Activated CD4-positive, alpha-beta T cell treated with anti-CD3 and anti-CD28 coated beads, Interleukin-2, Interleukin-4, amounts not matched to agents 100 ng/mL and 50 ng/mL, durations not matched to agents 16 hours and 8 hours (primary cell): ENCODE data around the gene PICK1.

Experiments
- DNase-seq: peaks from one replicate; pipeline ENCODE4 v3.0.0-alpha.2; 2020; ENCODE audit warnings: low spot score

Gene PICK1

DNA sequence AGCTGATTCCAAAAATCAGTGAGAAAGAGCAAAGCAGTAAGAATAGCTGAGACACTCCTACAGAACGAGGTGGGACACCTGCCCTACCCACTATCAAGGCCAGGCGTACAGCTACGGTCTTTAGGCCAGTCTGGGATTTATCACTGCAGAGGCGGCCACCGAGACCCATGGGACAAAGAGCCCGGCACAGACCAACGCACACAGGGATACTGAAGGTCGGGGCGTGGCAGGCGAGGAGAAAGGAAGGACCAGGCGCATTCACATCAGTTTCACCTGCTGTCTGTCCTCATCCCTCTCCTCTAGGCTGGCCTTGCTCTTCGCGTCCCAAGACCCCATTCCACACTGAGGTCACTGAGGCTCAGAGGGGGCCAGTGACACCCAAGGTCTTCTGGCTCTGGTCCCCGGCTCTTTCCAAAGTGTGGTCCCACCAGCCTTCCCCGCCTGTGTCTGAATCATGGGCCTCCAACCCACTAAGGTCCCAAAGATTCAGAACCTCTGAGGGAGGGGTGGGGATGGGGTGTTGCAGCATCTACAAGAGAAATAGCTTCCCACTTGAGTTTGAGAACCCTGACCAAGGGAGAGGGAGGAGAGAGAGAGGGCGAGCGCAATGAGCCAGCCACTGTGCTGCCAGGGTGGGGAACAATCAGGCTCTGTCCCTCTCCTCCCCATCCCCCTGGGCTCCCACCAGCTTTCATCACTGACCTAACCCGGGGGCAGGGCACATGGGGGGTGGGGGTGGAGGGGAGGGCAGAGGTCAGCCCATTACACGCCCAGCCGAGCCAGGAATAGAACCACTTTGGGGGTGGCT lies 7.2 kb upstream of the PICK1 start:
- DNase-seq, result no peak

DNA sequence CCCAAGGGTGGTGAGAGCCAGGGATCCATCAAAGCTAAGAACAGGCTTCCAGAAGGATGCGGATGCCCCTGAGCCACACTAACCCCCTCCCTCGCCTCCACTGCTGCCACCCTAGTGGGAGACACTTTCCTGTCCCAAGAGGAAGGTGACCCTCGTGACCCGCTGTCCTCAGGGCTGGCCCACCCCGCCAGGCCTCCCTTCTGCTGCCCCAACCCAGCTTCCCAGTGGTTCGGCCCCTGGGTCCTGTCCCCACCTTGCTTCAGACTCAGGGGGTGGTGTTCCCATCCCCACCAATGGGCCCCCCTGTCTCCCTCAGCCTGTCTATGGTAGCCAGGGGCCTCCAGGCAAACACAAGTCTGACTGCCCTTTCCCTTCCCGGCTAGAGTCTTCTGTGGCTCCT lies 6.5 kb upstream of the PICK1 start:
- no peak for DNase-seq

DNA sequence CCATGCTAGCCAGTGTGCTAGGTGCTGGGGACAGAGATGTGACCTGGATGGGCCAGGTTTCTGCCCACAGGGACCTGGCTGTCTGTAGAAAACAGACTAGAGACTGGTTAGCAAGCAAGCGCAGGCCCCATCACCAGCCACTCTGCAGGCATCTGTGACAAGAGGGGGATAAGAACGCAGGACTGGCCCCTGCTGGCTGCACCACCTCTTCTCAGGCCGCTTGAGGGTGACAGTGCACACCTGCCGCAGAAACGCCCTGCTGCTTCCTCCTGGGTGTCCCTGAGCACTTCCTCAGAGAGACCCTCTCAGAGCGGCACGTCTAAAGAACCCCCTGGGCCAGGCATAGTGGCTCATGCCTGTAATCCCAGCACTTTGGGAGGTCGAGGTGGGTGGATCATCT lies 5.9 kb upstream of the PICK1 start:
- no peak for DNase-seq

DNA sequence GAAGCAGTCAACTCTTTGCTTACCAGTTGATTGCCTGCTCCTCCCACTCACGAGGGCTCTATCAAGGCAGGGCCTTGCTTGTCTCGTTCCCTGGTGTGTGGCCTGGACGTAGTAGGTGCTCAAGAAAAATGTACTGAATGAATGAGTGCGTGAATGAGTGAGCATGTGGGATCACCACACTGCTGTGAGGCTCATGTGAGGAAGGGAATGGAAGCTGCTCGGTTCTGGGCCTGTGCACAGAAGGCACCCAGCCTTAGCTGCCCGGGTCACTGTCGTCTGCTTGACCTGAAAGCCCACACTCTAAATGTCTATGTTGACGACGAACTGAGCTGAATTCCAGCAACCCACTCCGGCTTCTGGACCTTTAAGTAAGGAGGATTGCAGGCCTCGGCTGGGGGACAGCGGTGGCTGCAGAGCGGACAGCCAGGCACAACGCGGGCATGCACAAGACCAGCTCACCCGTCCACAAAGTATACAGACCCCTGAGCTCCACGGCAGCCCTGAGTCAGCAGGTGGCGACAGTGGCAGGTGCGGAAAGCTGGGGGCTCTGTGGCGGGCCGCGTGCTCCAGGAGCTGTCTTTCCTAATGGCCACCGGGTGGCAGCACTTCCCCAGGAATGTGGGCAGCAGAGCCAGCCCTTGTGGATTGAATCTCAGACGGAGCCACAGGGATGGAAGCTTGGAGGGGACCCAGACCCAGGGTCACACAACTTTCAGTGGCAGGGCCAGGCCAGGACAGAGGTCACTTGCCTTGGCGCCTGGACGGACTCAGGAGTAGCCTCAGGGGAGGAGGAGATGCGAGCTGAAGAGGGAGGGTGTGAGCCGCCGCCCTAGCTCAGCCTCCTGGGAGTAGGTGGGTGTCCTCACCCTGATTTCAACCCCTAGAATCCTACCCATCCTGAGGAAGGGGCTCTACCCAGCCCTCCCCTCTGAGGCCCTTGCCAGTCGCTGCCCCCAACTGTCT lies 5.0 kb upstream of the PICK1 start:
- DNase-seq, result peak; percentile 76

DNA sequence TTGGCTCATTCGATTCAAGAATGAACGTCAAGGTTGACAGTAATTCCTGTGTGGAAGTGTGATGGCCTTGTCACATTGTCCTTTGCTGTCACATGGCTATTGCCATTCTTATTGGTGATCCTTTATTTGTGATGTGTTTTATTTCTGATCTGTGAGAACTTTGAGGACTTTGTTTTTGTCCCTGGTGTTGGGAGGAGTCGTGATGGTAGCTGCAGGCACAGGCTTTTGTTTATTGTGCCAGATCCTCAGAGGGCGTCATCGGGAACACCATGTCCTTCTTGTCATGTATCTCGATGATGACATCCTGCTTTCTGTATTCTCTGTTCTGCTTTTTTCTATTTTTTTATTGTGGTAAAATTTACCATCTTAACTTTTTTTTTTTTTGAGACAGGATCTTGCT lies 5.6 kb downstream of the PICK1 start:
- no peak for DNase-seq

DNA sequence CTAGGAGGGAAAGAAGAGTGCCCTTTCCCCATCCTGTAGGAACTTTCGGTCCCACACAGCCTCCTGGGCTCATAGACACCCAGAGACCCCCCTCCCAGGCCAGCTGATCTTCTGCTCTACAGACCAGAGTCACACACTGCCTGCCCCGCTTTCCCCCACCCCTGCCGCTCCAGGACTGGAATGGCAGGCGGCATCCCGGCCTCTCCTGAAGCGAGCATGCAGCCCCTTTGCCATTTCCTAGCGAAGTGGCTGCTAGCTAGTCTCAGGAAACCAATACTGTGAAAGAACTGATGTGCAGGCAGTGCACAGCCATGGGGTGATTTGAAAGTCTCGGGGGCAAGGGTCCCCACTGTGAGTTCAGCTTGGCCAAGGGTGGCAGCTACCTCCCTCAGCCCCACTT lies 8.3 kb downstream of the PICK1 start:
- no peak for DNase-seq

DNA sequence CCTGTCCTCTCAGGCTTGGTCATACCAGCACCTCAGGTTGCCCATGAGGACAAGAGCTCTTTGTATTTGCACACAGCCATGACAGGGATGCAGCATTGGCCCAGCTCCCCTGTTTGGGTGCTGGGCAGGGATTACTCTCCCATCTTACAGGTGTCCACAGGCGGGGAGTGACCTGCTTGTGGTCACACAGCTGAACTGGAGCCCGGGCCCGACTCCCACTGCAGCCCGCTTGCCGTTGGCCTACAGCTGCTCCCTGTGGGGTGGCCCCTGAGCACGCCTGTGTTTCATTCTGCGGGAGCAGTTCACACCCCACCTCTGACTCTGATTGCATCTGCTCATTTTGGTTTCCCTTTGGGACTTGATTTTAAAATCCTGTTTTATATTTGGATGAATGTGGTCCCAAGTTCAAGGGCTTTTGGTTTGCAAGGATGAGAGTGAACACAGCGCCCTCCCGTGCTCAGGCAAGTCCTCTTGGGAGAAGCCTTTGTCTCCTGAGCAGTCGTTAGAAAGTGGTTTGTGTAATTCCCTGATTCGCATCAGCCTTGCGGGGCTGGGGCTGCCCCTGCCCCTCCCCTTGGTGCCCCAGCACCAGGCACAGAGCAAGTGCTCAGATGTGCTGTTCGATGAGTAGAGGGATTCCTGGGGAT lies 9.3 kb downstream of the PICK1 start:
- DNase-seq, result no peak

DNA sequence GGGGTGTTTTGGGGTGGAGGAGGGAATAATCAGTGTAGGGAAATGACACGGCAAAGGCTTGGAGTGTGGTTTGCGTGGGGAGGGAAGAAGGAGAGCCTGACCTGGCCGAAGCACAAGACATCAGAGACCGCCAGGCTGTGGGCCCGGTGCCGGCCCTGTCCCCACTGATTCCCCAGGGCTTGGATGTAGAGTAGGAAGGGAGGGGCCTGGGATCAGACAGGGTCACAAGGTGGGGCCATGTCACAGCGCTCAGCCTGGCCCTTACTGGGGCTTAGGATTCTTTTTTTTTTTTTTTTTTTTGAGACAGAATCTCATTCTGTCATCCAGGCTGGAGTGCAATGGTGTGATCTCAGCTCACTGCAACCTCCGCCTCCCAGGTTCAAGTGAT lies 9.8 kb downstream of the PICK1 start:
- DNase-seq, result no peak

DNA sequence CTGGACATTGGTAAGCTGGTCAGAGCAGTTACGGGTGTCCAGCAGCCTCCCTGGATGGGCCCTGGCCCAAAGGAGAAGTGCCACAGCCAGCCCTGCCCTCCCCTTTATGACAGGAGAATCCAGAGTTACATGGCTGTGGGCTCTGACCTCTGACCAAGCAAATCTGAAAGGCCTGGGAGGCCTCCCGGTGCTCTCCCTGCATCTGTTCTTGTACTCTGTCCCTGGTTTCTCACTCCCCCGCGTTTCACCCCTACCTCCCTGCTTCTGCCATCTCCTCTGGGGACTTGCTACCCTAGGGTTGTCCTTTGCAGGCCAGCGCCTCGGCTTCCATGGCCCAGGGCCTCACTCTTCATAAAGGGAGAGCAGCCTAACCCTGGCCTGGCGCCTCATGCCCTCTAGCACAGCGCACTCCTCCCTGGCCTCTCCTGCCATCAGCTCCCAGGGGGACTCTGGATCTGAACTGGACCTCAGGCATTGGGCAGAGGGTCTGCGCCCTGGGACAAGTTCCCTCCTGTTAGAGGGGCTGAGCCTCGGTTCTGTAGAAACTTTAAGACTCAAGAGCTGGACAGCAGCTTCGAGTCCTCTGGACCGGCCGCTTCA lies 10.7 kb downstream of the PICK1 start:
- DNase-seq, result no peak

DNA sequence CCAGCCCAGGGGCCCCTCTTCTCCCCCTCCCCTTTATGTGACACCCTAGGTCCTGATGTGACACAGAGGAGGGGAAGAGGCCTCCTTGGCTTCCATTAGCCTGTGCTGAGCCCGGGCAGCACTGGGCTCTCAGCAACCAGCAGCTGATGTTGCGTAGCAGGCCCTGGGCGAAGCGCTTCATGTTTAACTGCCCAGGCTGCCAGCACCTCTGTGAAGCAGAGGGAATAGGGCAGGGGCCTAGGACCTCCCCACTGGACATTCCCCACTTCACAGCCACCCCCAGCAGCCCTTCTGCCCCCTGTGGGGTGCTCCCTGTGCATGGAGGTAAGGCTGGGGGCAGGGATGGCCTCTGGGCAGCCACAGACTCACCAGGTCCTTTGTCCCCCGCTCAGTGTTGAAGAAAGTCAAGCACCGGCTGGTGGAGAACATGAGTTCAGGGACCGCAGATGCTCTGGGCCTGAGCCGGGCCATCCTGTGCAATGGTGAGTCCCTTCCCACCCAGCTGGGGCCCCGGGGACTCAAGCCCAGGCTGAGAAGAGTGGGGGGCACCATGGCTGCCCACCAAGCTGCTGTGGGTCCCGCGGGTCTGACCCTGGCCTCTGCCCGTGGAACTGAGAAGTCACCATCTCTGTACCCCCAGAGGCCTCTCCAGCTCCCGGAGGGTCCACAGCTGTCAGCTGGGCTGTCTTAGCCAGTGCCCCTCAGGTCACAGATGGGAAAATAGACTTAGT lies 11.6 kb downstream of the PICK1 start:
- no peak for DNase-seq

DNA sequence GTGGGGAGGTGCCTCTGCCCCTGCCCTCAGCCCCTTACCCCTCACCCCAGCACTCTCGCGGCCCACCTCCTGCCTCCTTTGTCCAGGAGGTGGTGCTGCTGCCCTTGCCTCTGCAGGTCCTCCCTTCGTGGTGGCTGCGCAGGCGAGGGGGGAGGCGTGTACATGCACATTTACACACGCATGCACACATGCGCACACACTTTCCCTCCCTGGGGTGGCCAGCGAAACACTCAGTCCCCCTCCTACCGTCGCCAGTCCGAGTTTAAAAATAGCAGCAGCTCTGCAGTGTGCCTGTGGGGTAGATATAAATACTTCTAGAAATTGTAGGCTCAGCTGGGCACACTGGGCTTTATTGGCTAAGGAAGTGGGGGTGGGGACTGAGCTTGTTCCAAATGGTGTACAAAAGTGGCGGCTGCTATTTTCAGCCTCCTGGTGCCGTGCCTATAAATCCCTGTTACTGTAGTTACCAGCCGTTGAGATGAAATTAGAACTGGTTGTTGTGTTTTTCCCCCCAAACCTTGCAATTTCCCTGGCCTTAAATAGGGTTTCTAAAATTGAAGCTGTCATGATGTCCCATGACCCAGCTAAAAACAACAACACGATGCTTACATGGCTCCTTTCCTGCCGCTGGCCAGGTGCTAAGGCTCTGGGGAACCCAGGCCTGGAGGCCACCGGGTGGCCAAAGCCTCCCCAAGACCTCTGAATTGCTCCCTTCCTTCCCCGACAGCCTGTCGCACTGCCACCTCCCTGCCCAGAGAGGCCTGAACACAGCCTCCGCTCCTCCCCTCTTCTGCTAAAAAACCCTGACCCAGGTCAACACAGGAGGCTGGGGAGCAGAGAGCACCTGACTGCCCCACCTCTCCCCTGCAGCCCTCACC lies 12.4 kb downstream of the PICK1 start:
- DNase-seq, result no peak

DNA sequence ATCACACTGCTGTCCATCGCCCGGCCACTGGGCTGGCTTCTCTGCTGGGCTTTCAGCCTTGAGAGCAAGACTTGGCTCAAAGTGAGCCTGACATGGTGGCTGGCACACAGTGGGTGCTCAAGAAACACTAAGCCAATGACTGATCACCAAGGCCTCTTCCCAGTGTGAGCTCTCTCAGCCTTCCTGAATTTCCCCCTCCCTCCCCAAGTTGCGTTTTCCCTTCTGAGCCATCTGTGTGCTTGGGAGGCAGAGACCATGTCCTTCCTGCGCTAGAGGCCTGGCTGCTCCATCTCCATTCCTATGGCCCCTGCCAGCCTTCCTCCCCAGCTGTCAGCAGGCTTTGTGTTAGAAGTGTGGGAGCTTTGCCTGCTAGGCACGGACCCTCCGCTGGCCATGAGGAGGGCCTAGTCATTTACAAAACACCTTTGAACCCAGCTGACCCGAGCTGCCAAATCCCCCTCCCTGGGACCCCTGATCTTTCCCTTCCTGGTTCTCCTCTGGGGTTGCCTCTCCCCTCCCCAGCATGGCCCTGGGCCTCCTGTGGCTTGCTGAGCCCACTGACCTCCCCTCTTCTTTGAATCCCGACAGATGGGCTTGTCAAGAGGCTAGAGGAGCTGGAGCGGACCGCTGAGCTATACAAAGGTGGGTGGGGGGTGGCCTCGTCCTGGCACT lies 13.2 kb downstream of the PICK1 start:
- DNase-seq, result no peak

DNA sequence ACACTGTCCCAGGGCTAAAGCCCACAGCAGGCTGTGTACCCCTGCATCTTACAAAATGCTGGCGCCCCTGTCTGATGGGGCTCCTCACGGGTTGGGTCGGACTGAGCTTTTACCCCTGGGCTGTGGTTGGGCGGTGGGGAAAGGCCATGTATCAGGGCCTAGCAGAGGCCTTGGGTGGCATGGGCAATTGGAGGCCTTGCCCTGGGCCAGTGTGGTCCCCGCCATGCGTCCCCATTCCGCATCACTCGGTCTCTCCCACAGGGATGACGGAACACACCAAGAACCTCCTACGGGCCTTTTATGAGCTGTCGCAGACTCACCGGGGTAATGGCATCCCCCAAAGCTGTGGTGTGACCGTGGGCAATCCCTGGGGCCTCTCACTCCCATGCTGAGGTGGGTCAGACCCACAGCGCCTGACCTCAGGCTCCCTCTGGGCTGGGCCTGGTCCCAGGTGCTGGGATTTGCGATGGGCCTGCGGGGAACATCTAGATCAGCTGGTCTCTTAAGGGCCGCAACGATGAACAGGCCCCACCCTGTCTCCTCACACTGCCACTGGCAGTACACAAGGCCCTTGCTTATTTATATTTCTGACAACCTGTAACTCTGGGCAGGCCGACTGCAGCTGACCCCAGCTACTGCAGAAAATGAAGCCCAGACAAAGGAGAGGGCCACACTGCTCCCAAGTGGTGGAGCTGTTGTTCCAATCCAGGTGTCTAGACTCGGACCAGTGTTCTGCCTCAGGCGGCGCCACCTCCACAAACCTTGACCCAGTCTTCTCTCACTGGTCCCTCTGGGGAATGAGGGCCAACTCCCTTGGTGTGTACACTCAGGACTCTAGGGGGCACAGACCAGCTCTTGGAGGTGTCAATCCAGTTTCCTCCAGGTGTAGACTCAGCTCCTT lies 14.5 kb downstream of the PICK1 start:
- DNase-seq, result no peak

DNA sequence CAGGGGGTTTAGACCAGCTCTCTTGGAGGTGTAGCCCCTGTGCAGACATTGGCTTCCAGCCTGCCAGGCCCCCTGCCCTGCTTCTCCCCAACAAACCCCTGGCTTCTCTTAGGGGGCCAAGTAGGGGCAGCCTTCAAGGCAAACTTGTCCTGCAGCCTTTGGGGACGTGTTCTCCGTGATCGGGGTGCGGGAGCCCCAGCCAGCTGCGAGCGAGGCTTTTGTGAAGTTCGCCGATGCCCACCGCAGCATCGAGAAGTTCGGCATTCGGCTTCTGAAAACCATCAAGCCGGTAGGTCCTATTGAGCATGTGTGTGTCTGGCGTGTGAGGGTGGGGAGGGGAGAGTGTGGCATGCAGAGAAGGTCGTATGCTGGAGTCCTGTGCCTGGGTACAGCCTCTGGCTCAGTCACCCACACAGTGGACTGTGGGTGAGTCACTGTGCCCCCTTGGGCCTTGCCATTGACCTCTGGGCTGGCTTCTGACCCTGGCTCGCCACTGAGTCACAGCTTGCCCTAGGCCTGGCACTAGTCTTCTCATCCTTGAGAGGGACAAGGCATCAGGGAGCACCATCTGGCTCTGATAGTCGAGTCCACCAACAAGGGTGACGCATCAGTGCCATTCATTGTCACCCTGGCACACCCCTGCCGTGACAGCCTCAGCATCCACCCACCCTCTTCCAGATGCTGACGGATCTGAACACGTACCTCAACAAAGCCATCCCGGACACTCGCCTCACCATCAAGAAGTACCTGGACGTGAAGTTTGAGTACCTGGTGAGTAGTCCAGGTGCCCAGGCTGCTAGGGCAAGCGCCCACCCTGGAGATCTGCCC lies 15.3 kb downstream of the PICK1 start:
- no peak for DNase-seq

DNA sequence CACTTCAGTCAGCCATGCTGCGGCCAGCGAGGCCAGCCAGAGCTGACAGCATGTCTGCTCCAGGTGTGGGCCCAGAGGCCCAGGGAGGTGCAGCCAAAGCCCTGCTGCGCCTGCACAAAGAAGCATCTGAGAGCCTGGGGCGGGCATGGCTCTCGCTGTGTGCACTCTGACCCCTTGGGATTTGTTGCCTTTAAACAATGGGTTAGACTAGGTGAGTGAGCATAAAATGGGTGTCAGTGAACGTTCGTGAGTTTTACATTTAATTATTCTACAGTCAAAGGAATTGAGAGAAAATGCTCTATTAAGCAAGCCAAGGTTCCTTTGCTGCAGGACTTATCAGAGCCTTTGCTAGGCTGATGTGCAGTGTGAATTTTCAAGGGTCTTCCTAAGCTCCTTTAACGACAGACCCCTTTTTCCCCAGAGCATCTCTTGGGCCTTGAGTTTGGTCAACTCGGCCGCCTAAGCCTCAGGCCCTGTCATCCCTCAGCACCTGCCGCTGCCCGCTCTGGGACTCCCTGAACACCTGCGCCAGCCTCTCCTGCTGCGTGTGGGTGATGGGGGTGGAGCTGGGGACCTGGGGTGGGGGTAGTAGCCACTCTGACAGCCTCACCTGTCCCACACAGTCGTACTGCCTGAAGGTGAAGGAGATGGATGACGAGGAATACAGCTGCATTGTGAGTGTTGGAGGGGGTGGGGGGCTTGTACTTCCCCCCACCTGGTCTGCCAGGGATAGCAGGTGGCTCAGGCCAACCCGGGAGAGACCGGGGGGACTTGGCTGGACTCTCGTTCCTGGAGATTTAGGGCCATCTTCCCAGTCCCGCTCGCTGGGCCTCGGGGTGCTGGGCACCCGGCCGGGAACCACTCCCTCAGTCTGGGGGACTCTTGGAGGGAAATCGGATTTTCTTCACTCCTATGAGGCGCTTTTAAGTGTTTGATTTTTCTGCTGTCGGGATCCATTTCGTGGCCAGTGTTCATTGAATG lies 16.2 kb downstream of the PICK1 start:
- DNase-seq, result no peak

DNA sequence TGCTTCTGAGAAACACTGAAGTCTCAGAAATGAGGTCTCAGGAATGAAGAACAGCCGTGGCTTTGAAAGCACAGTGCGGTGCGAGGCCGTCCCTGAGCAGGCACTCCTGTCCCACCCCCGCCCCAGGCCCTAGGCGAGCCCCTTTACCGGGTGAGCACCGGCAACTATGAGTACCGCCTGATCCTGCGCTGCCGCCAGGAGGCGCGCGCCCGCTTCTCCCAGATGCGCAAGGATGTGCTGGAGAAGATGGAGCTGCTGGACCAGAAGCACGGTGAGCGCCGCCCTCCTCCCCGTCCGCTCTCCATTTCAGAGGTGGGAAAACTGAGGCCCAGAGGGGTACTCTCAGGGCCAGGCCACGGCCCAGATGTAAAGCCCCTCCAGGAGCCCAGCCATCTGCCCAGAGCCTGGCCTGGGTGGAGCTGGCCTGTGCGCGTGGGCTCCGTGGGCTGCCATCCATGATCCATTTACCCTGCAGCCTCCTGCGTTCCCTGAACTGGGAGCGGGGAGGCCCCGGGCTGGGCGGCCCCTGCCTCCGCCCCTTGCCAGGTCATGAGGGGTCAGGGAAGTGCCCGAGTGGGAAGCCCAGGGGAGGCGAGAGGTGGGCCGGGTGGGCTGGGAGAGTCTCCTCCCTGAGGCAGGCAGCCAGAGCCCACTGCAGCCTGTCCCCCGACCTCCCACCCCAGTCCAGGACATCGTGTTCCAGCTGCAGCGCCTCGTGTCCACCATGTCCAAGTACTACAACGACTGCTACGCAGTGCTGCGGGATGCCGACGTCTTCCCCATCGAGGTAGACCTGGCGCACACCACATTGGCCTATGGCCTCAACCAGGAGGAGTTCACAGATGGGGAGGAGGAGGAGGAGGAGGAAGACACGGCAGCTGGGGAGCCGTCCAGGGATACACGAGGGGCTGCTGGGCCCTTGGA lies 17.2 kb downstream of the PICK1 start:
- DNase-seq, result no peak
